GM12878 (cell line): ENCODE measurements around the gene QPRT. TPM values are rescaled to one million over a fixed set of nuclear protein-coding genes. Genes with fewer than 3 reads are reported as not detected.

Experiments used
- ATAC-seq: fragments of 200-7000 bp; cut with Tn5 transposase; 3 replicates; pipeline ENCODE4 v1.9.1; 2020; ENCODE audit warnings: mild to moderate bottlenecking, moderate library complexity
- BruUV-seq: library from RNA; stranded (reverse); fragments of 400-500 nt; replicated peaks from 2 replicates; lab custom pipeline; 2021; lab: Mats Ljungman, UMichigan
- CTCF ChIA-PET: fragments of 300-600 bp; sonication (Branson Sonifier 250); formaldehyde crosslinking; extraction: SDS; loops from one replicate; lab custom pipeline; 2021; ENCODE audit warnings: inconsistent platforms; lab: Yijun Ruan, JAX
- POLR2A ChIA-PET: fragments of 350-600 bp; formaldehyde crosslinking; extraction: SDS; loops from one replicate; lab custom pipeline; 2021; ENCODE audit warnings: inconsistent platforms; lab: Charles Lee
- RAD21 ChIA-PET: fragments of 300-600 bp; sonication (Branson Sonifier 250); formaldehyde crosslinking; loops from one replicate; lab custom pipeline; 2023; ENCODE audit warnings: antibody characterized with exemption; ENCODE audit not compliant: unreplicated experiment; lab: Charles Lee
- SMC1A ChIA-PET: fragments of 300-600 bp; sonication (Branson Sonifier 250); formaldehyde crosslinking; loops from one replicate; lab custom pipeline; 2023; ENCODE audit not compliant: unreplicated experiment, uncharacterized antibody; lab: Charles Lee
- DNase-seq: peaks from one replicate; pipeline ENCODE4 v3.0.0-alpha.2; 2011; ENCODE audit warnings: low read depth, low spot score
- FAIRE-seq: peaks from 3 replicates; lab custom pipeline; 2011; peaks lifted over from hg19 to GRCh38; lab: Jason Lieb, UNC
- H2AFZ ChIP-seq: 2 replicates; pipeline ENCODE4 v1.6.0; 2011; ENCODE audit warnings: low read depth, low read length, control low read depth; ENCODE audit not compliant: control insufficient read depth
- H3K27ac ChIP-seq: 2 replicates; pipeline ENCODE4 v1.5.1; 2011; ENCODE audit warnings: control low read depth; ENCODE audit not compliant: control insufficient read depth, insufficient read depth
- H3K27me3 ChIP-seq, 2 experiments: replicated peaks in 1 of 2; 2 replicates each; pipeline versions ENCODE4 v1.6.0 to v1.6.1; 2011; ENCODE audit warnings: low read length in 1 of 2; ENCODE audit not compliant: control insufficient read depth in 2 of 2, insufficient read depth in 2 of 2
- H3K36me3 ChIP-seq, 2 experiments: 2 replicates each; pipeline ENCODE4 v1.5.1; 2011; ENCODE audit warnings: low read length in 1 of 2; ENCODE audit not compliant: control insufficient read depth in 2 of 2, insufficient read depth in 2 of 2
- H3K4me1 ChIP-seq: 2 replicates; pipeline ENCODE4 v1.6.1; 2011; ENCODE audit warnings: mild to moderate bottlenecking, low read length, moderate library complexity, mixed read lengths; ENCODE audit not compliant: control insufficient read depth, insufficient read depth
- H3K4me2 ChIP-seq: 2 replicates; pipeline ENCODE4 v1.6.0; 2011; ENCODE audit warnings: control low read depth; ENCODE audit not compliant: control insufficient read depth, insufficient read depth
- H3K4me3 ChIP-seq: fragments of 200-600 bp; sonication (generic); 2 replicates; pipeline ENCODE4 v1.5.1; 2016
- H3K79me2 ChIP-seq: 2 replicates; pipeline ENCODE4 v1.6.0; 2011; ENCODE audit warnings: low read length; ENCODE audit not compliant: control insufficient read depth, insufficient read depth
- H3K9ac ChIP-seq: 2 replicates; pipeline ENCODE4 v1.8.0; 2011; ENCODE audit warnings: low read length, control low read depth, mixed read lengths; ENCODE audit not compliant: control insufficient read depth, insufficient read depth
- H3K9me3 ChIP-seq: replicated peaks from 3 replicates; pipeline ENCODE4 v1.5.1; 2011; ENCODE audit warnings: mild to moderate bottlenecking, low read length; ENCODE audit not compliant: control insufficient read depth, insufficient read depth
- H4K20me1 ChIP-seq: 2 replicates; pipeline ENCODE4 v1.6.0; 2011; ENCODE audit not compliant: control insufficient read depth, insufficient read depth
- BMI1 ChIP-seq: fragments of 450-650 bp; IDR thresholded peaks from 2 replicates; pipeline ENCODE4 v1.6.1; 2016; ENCODE audit warnings: mild to moderate bottlenecking, moderate library complexity, borderline replicate concordance
- E2F8 ChIP-seq: fragments of 450-650 bp; IDR thresholded peaks from 2 replicates; pipeline ENCODE4 v1.6.1; 2018; ENCODE audit warnings: mild to moderate bottlenecking, low read depth, moderate library complexity; ENCODE audit not compliant: partially characterized antibody
- EED ChIP-seq: sonication (generic); IDR thresholded peaks from 2 replicates; pipeline ENCODE4 v1.6.1; 2016; ENCODE audit warnings: antibody characterized with exemption, low read depth
- FOXM1 ChIP-seq: IDR thresholded peaks from 2 replicates; pipeline ENCODE4 v1.6.1; 2012; ENCODE audit warnings: low read depth, mild to moderate bottlenecking, inconsistent platforms, low read length, moderate library complexity
- NKRF ChIP-seq: fragments of 450-650 bp; conservative IDR thresholded peaks from 2 replicates; pipeline ENCODE4 v1.6.1; 2017; ENCODE audit warnings: mild to moderate bottlenecking, moderate library complexity
- POLR2AphosphoS5 ChIP-seq: IDR thresholded peaks from 2 replicates; pipeline ENCODE4 v1.6.1; 2011; ENCODE audit warnings: mild to moderate bottlenecking, low read length, inconsistent platforms
- SRF ChIP-seq, 2 experiments: IDR thresholded peaks; 2 replicates each; pipeline ENCODE4 v1.6.1; 2011; ENCODE audit warnings: low read depth in 2 of 2, low read length in 2 of 2, mild to moderate bottlenecking in 1 of 2, moderate library complexity in 1 of 2
- SUZ12 ChIP-seq: fragments of 200-600 bp; sonication (generic); IDR thresholded peaks from one replicate; pipeline ENCODE4 v1.6.1; 2018; ENCODE audit warnings: antibody characterized with exemption, mild to moderate bottlenecking; ENCODE audit not compliant: unreplicated experiment
- ZBTB40 ChIP-seq: fragments of 450-650 bp; IDR thresholded peaks from 2 replicates; pipeline ENCODE4 v1.6.1; 2016; ENCODE audit warnings: mild to moderate bottlenecking, moderate library complexity, borderline replicate concordance
- ZSCAN29 ChIP-seq: fragments of 450-650 bp; IDR thresholded peaks from 2 replicates; pipeline ENCODE4 v1.6.1; 2017; ENCODE audit warnings: mild to moderate bottlenecking, moderate library complexity
- WGBS: methylation state at CpG from one replicate; pipeline ENCODE4 v1.1.6; 2016; ENCODE audit warnings: low lambda C conversion rate; ENCODE audit not compliant: insufficient replicate concordance, insufficient coverage; ENCODE audit errors: missing lambda C conversion rate; 5-methylcytosine and 5-hydroxymethylcytosine counted together
- in situ Hi-C: fragments of 300-500 bp; cut with MboI; formaldehyde crosslinking; loops from 9 replicates; pipeline ENCODE4 v1.14.3; 2018; ENCODE audit warnings: mixed read lengths
- intact Hi-C: fragments of 100-400 bp; cut with micrococcal nuclease; formaldehyde crosslinking; loops from one replicate; pipeline ENCODE4 v1.14.2; 2022; ENCODE audit not compliant: unreplicated experiment
- polyA plus RNA-seq, 11 experiments: library from polyadenylated mRNA; depleted of rRNA in 4 of 11; unstranded in 6 of 11; stranded (reverse) in 5 of 11; fragments of >200 nt; fragmentation: Nextera tagmentation in 4 of 11; fragmentation: Illumina TruSeq in 1 of 11; extraction: Ambion mirVana in 4 of 11; extraction: Trizol in 1 of 11; gene quantifications; 1 replicate in 1 of 11; 2 replicates in 10 of 11; pipeline versions ENCODE4 v1.2.1 to v1.2.3, GENCODE V29; 2011 to 2016; ENCODE audit warnings: inconsistent platforms in 2 of 11, missing spikeins in 2 of 11, low read depth in 1 of 11
- total RNA-seq, 4 experiments: library from RNA; depleted of rRNA in 3 of 4; stranded (reverse); fragments of >200 nt in 3 of 4; fragmentation: Illumina TruSeq in 1 of 4; extraction: Trizol in 1 of 4; gene quantifications; 2 replicates each; pipeline versions ENCODE4 v1.2.1 to v1.2.3, GENCODE V29; 2013 to 2021

Gene QPRT
- total and polyA plus RNA-seq, 10 of the 15 experiments (the other 5 are each of a cell fraction or from before 2014, with no cell fraction given), result 2.7 to 43.0 (median 31.3) TPM

GRCh38 chr16:29702269-29702668, 23.3 kb downstream of the QPRT start:
- ChIA-PET CTCF (interaction anchor here (0.7 to 5.2 kb wide), 17 partner anchors 8 to 146 kb away, joined by 3 to 27 read pairs (median 4); partner anchors contain the start of gene MVP), RAD21 (interaction anchor here (0.6 to 2.5 kb wide), 12 partner anchors 14 to 361 kb away, joined by 3 to 11 read pairs (median 4); partner anchors contain the start of gene QPRT), SMC1A (interaction anchor here (0.6 to 2.8 kb wide), 20 partner anchors 11 to 146 kb away, joined by 3 to 14 read pairs (median 4); partner anchors contain the start of genes PAGR1 and QPRT), POLR2A (interaction anchor here (0.6 to 2.6 kb wide), 8 partner anchors 11 to 50 kb away, joined by 3 to 10 read pairs (median 4); partner anchors contain the start of genes QPRT and SPN)
- Histone ChIP-seq H3K27me3 (no peaks in the 10 kb centered on the region), H3K4me2 (peak overlapping the region; percentile 89), H3K9ac (no peak overlapping the region; the same call in 1 of the 2 replicates), H3K79me2 (no peaks in the 10 kb centered on the region), H3K4me3 (peak overlapping the region; percentile 6; the same call in 1 of the 2 replicates), H3K27ac (peak overlapping the region; percentile 75), H3K9me3 (peaks cover 1% of the 10 kb centered on the region; the same call in 2 of the 3 replicates), H3K4me1 (peaks cover 13% of the 10 kb centered on the region), H3K36me3 (no peaks in the 10 kb centered on the region; a peak in 1 of 4 replicates), H4K20me1 (no peaks in the 10 kb centered on the region), H2AFZ (peak overlapping the region; percentile 37)
- FAIRE-seq (peak; percentile 44), DNase-seq (peak; percentile 35), ATAC-seq (peak; percentile 57)
- peak; percentile 6; the same call in 1 of the 2 replicates for TF ChIP-seq ZBTB40
- TF ChIP-seq BMI1, result 0 out of 2 replicates have a peak, but pooled peaks have one; percentile 15
- TF ChIP-seq NKRF, result no peak
- TF ChIP-seq ZSCAN29, result no peak
- TF ChIP-seq SRF (IDR thresholded peaks at IDR 0.05; ENCODE audit: low read depth in 2 of 2, low read length in 2 of 2), result peak in 1 of 2 experiments; percentile 10; a peak in 1 of 4 replicates
- no peak for TF ChIP-seq E2F8
- no peak for TF ChIP-seq SUZ12
- 0 out of 2 replicates have a peak, but pooled peaks have one; percentile 2 for TF ChIP-seq FOXM1
- no peak for TF ChIP-seq EED
- TF ChIP-seq POLR2AphosphoS5, result 0 out of 2 replicates have a peak, but pooled peaks have one; percentile 10
- no TSS peak for BruUV-seq
- intact Hi-C loops (loop anchor here (5.0 kb wide), 3 partner anchors 90 to 320 kb away; partner anchors contain the start of genes C16orf92, KIF22 and MAZ), in situ Hi-C loops (no loop called here)
- 7% methylated on average over 13 of the region's 13 CpGs for WGBS
